Measurements from ENCODE around the gene CERS1.
"Not testable (repeated sequence)": the region's sequence is repeated elsewhere in the genome, so short reads cannot be mapped to it uniquely, and the experiment has no call there.

The CERS1 gene

DNA sequence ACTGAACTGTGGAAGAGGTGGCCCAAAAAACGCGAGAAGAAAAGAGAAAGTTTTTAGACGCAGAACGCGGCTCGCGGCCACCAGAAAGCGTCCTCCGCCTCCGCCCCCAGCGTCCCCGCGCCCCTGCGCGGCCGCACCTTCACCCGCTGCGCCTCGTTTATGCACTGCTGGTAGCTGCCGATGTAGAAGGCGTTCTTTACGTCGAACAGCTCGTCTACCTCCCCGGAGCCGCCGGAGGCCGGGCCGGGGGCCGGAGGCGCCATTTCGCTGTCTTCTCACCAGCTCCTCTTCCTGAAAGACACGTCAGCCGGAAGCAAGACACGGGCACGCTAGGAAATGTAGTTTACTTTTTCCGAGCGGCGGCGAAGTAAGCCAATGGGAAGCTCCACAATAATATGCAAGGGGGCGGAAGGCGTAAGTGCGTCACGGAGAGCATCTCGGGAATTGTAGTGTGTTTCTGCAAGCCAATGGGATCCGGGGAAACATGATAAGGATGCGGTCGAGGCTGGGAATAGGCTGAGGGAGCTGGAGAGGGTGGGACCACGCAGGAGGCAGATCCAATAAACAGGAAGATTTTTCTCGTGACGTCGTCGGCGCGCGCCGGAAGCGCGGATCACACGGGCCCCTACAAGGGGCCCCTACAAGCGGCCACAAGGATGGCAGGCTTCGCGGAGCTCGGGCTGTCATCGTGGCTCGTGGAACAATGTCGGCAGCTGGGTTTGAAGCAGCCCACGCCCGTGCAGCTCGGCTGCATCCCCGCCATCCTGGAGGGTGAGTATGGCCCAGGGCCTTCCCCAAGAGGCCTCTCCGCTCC lies 23.3 kb upstream of the CERS1 start, which contains the start of the genes COPE and DDX49:
Gene COPE, minus strand, starts transcription at position 302 of the 814 bp plus-strand sequence. Its CDS starts 39 bp downstream, at position 263.
Gene DDX49, plus strand, starts transcription at position 630 of the 814 bp plus-strand sequence. Its CDS starts 27 bp downstream, at position 657.
- peak within 1 kb of the TSS; percentile 98 for H3K27ac ChIP-seq (ENCODE audit: low read depth, low read length)
- H3K9me3 ChIP-seq (ENCODE audit: control insufficient read depth in 5 of 5, low read length in 5 of 5), result no peaks in the 10 kb centered on the region
- H3K9ac ChIP-seq (ENCODE audit: low read length in 5 of 5), result peak within 1 kb of the TSS; percentile 79 to 99 (median 96)
- peak within 1 kb of the TSS; percentile 95 to 99 (median 97) for H3K4me3 ChIP-seq (ENCODE audit: low read depth in 1 of 5, low read length in 5 of 5)
- H3K4me1 ChIP-seq (ENCODE audit: control insufficient read depth in 5 of 5, insufficient read depth in 5 of 5, low read length in 5 of 5), result peaks cover 10 to 29% (median 24%) of the 10 kb centered on the region in 5 donors
- peaks cover 0 to 4% (median 0%) of the 10 kb centered on the region in 5 donors for H3K27me3 ChIP-seq (ENCODE audit: control insufficient read depth in 5 of 5, insufficient read depth in 4 of 5, low read length in 5 of 5)
- H3K36me3 ChIP-seq (ENCODE audit: control insufficient read depth in 5 of 5, insufficient read depth in 5 of 5, low read length in 5 of 5), result peaks cover 0 to 45% (median 36%) of the 10 kb centered on the region in 5 donors

DNA sequence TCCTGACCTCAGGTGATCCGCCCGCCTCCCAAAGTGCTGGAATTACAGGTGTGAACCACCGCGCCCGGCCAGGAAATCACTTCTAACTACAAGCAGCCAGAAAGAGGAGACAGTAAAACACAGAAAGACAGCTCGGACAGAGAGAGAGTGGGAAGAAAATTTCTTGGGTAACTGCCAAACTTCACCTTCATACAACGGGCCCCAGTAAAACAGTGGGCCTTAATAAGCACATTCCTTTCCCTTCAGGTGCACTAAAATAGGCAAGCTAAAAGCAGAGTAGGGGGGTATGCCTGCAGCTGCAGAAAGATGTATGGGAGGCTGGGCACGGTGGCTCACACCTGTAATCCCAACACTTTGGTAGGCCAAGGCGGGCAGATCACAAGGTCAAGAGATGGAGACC lies 21.6 kb upstream of the CERS1 start:
- H3K4me3 ChIP-seq (ENCODE audit: low read depth in 1 of 5, low read length in 5 of 5); H3K27ac ChIP-seq (ENCODE audit: low read depth, low read length); H3K9me3 ChIP-seq (ENCODE audit: control insufficient read depth in 5 of 5, low read length in 5 of 5); H3K9ac ChIP-seq (ENCODE audit: low read length in 5 of 5); H3K27me3 ChIP-seq (ENCODE audit: control insufficient read depth in 5 of 5, insufficient read depth in 4 of 5, low read length in 5 of 5): not testable (repeated sequence)
- Histone ChIP-seq H3K4me1 (ENCODE audit: control insufficient read depth in 5 of 5, insufficient read depth in 5 of 5, low read length in 5 of 5) (peaks cover 10 to 29% (median 24%) of the 10 kb centered on the region in 5 donors), H3K36me3 (ENCODE audit: control insufficient read depth in 5 of 5, insufficient read depth in 5 of 5, low read length in 5 of 5) (peaks cover 0 to 43% (median 29%) of the 10 kb centered on the region in 5 donors)

DNA sequence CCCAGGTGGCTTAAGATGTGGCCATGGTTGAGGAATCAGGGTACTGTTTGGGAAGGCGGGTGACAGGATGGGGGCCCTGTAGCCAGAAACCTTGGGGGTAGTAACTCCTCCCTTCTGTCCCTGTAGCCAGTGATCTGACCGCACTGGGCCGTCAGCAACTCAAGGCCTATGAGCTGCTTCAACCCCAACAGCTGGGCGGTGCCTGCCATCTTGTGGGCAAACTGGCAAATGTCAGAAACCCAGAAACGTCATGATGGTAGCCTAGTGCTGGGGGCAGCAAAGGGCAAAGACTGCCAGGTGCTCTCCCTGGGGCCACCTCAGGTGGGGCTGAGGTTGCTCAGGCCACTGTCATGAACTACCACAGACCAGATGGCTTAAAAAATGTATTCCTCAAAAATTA lies 19.7 kb upstream of the CERS1 start:
- Histone ChIP-seq H3K4me3 (ENCODE audit: low read depth in 1 of 5, low read length in 5 of 5) (no peak overlapping the region), H3K4me1 (ENCODE audit: control insufficient read depth in 5 of 5, insufficient read depth in 5 of 5, low read length in 5 of 5) (peaks cover 10 to 27% (median 22%) of the 10 kb centered on the region in 5 donors), H3K9ac (ENCODE audit: low read length in 5 of 5) (peak overlapping the region in 2 of 5 donors; percentile 8 to 16), H3K27me3 (ENCODE audit: control insufficient read depth in 5 of 5, insufficient read depth in 4 of 5, low read length in 5 of 5) (peaks cover 0 to 4% (median 0%) of the 10 kb centered on the region in 5 donors), H3K27ac (ENCODE audit: low read depth, low read length) (no peak overlapping the region), H3K9me3 (ENCODE audit: control insufficient read depth in 5 of 5, low read length in 5 of 5) (no peaks in the 10 kb centered on the region), H3K36me3 (ENCODE audit: control insufficient read depth in 5 of 5, insufficient read depth in 5 of 5, low read length in 5 of 5) (peaks cover 0 to 38% (median 21%) of the 10 kb centered on the region in 5 donors)

GRCh38 chr19:18913466-18913865 lies 17.5 kb upstream of the CERS1 start:
- no peaks in the 10 kb centered on the region for H3K9me3 ChIP-seq (ENCODE audit: control insufficient read depth in 5 of 5, low read length in 5 of 5)
- no peak overlapping the region for H3K9ac ChIP-seq (ENCODE audit: low read length in 5 of 5)
- no peak overlapping the region for H3K27ac ChIP-seq (ENCODE audit: low read depth, low read length)
- no peaks in the 10 kb centered on the region for H3K27me3 ChIP-seq (ENCODE audit: control insufficient read depth in 5 of 5, insufficient read depth in 4 of 5, low read length in 5 of 5)
- peaks cover 0 to 58% (median 28%) of the 10 kb centered on the region in 5 donors for H3K36me3 ChIP-seq (ENCODE audit: control insufficient read depth in 5 of 5, insufficient read depth in 5 of 5, low read length in 5 of 5)
- no peak overlapping the region for H3K4me3 ChIP-seq (ENCODE audit: low read depth in 1 of 5, low read length in 5 of 5)
- peaks cover 0 to 12% (median 9%) of the 10 kb centered on the region in 5 donors for H3K4me1 ChIP-seq (ENCODE audit: control insufficient read depth in 5 of 5, insufficient read depth in 5 of 5, low read length in 5 of 5)

DNA sequence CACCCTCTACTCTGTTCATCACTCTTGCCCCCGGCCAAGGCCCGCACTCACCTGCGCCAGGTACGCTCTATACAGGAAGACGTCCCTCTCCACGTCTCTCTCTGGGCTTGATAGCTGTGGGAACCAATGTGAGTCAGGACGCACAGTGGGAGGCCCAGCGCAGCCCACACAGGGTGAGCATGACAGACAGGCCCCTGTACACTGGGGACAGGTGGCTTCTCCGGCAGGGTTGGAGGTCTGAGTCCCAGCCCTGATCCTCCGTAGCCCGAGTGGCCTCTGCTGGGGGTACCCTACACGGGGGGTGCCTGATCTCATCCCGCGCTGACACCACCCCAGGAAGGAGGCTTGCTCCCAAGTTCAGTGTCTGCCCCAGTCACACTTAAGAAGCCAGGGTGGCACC lies 17.0 kb upstream of the CERS1 start:
- Histone ChIP-seq H3K27ac (ENCODE audit: low read depth, low read length) (no peak overlapping the region), H3K9me3 (ENCODE audit: control insufficient read depth in 5 of 5, low read length in 5 of 5) (no peaks in the 10 kb centered on the region), H3K4me1 (ENCODE audit: control insufficient read depth in 5 of 5, insufficient read depth in 5 of 5, low read length in 5 of 5) (peaks cover 0 to 6% (median 4%) of the 10 kb centered on the region in 5 donors), H3K4me3 (ENCODE audit: low read depth in 1 of 5, low read length in 5 of 5) (no peak overlapping the region), H3K9ac (ENCODE audit: low read length in 5 of 5) (no peak overlapping the region), H3K36me3 (ENCODE audit: control insufficient read depth in 5 of 5, insufficient read depth in 5 of 5, low read length in 5 of 5) (peaks cover 0 to 62% (median 30%) of the 10 kb centered on the region in 5 donors), H3K27me3 (ENCODE audit: control insufficient read depth in 5 of 5, insufficient read depth in 4 of 5, low read length in 5 of 5) (no peaks in the 10 kb centered on the region)

GRCh38 chr19:18910801-18911436 lies 15.0 kb upstream of the CERS1 start:
- Histone ChIP-seq H3K9ac (ENCODE audit: low read length in 5 of 5) (no peak overlapping the region), H3K27ac (ENCODE audit: low read depth, low read length) (no peak overlapping the region), H3K27me3 (ENCODE audit: control insufficient read depth in 5 of 5, insufficient read depth in 4 of 5, low read length in 5 of 5) (no peaks in the 10 kb centered on the region), H3K36me3 (ENCODE audit: control insufficient read depth in 5 of 5, insufficient read depth in 5 of 5, low read length in 5 of 5) (peaks cover 0 to 82% (median 49%) of the 10 kb centered on the region in 5 donors), H3K4me1 (ENCODE audit: control insufficient read depth in 5 of 5, insufficient read depth in 5 of 5, low read length in 5 of 5) (no peaks in the 10 kb centered on the region), H3K9me3 (ENCODE audit: control insufficient read depth in 5 of 5, low read length in 5 of 5) (no peaks in the 10 kb centered on the region), H3K4me3 (ENCODE audit: low read depth in 1 of 5, low read length in 5 of 5) (no peak overlapping the region)

DNA sequence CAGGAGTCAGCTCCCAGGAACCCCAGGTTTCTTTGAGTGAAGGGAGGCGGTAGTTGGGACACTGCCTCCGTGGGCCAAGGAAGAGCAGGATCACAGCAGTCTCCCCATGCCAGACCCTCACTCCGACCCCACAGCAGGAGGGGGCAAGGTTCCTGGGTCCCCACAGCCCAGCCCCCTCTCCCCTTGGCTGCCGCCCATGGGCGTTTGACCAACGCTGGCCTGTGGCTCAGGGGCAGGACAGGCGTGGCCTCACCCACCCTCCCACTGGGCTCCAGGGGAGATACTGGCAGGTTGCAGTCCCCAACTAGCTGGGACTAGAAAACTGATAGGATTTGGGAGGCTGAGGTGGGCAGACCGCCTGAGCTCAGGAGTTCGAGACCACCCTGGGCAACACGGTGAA lies 14.1 kb upstream of the CERS1 start:
- Histone ChIP-seq H3K27ac (ENCODE audit: low read depth, low read length) (no peak overlapping the region), H3K9ac (ENCODE audit: low read length in 5 of 5) (no peak overlapping the region), H3K4me1 (ENCODE audit: control insufficient read depth in 5 of 5, insufficient read depth in 5 of 5, low read length in 5 of 5) (no peaks in the 10 kb centered on the region), H3K9me3 (ENCODE audit: control insufficient read depth in 5 of 5, low read length in 5 of 5) (no peaks in the 10 kb centered on the region), H3K36me3 (ENCODE audit: control insufficient read depth in 5 of 5, insufficient read depth in 5 of 5, low read length in 5 of 5) (peaks cover 0 to 85% (median 52%) of the 10 kb centered on the region in 5 donors), H3K27me3 (ENCODE audit: control insufficient read depth in 5 of 5, insufficient read depth in 4 of 5, low read length in 5 of 5) (no peaks in the 10 kb centered on the region), H3K4me3 (ENCODE audit: low read depth in 1 of 5, low read length in 5 of 5) (no peak overlapping the region)

GRCh38 chr19:18908917-18909619 lies 13.1 kb upstream of the CERS1 start:
- H3K9me3 ChIP-seq (ENCODE audit: control insufficient read depth in 5 of 5, low read length in 5 of 5), result no peaks in the 10 kb centered on the region
- H3K27me3 ChIP-seq (ENCODE audit: control insufficient read depth in 5 of 5, insufficient read depth in 4 of 5, low read length in 5 of 5), result no peaks in the 10 kb centered on the region
- no peak overlapping the region for H3K27ac ChIP-seq (ENCODE audit: low read depth, low read length)
- no peak overlapping the region for H3K4me3 ChIP-seq (ENCODE audit: low read depth in 1 of 5, low read length in 5 of 5)
- no peak overlapping the region for H3K9ac ChIP-seq (ENCODE audit: low read length in 5 of 5)
- H3K4me1 ChIP-seq (ENCODE audit: control insufficient read depth in 5 of 5, insufficient read depth in 5 of 5, low read length in 5 of 5), result no peaks in the 10 kb centered on the region
- peaks cover 0 to 87% (median 57%) of the 10 kb centered on the region in 5 donors for H3K36me3 ChIP-seq (ENCODE audit: control insufficient read depth in 5 of 5, insufficient read depth in 5 of 5, low read length in 5 of 5)

- Histone ChIP-seq H3K9me3 (ENCODE audit: control insufficient read depth in 5 of 5, low read length in 5 of 5) (no peaks in the 10 kb centered on the region), H3K4me3 (ENCODE audit: low read depth in 1 of 5, low read length in 5 of 5) (no peak overlapping the region), H3K27me3 (ENCODE audit: control insufficient read depth in 5 of 5, insufficient read depth in 4 of 5, low read length in 5 of 5) (no peaks in the 10 kb centered on the region), H3K27ac (ENCODE audit: low read depth, low read length) (no peak overlapping the region), H3K36me3 (ENCODE audit: control insufficient read depth in 5 of 5, insufficient read depth in 5 of 5, low read length in 5 of 5) (peaks cover 0 to 82% (median 61%) of the 10 kb centered on the region in 5 donors), H3K4me1 (ENCODE audit: control insufficient read depth in 5 of 5, insufficient read depth in 5 of 5, low read length in 5 of 5) (no peaks in the 10 kb centered on the region), H3K9ac (ENCODE audit: low read length in 5 of 5) (no peak overlapping the region)
Observed at GRCh38 chr19:18906605-18907519, 10.9 kb upstream of the CERS1 start.

Data from subcutaneous abdominal adipose tissue (tissue), 5 donors.